ENCODE measurements around the gene HTRA2.
"Not testable (repeated sequence)": the region's sequence is repeated elsewhere in the genome, so short reads cannot be mapped to it uniquely, and the experiment has no call there.

HTRA2 gene

DNA sequence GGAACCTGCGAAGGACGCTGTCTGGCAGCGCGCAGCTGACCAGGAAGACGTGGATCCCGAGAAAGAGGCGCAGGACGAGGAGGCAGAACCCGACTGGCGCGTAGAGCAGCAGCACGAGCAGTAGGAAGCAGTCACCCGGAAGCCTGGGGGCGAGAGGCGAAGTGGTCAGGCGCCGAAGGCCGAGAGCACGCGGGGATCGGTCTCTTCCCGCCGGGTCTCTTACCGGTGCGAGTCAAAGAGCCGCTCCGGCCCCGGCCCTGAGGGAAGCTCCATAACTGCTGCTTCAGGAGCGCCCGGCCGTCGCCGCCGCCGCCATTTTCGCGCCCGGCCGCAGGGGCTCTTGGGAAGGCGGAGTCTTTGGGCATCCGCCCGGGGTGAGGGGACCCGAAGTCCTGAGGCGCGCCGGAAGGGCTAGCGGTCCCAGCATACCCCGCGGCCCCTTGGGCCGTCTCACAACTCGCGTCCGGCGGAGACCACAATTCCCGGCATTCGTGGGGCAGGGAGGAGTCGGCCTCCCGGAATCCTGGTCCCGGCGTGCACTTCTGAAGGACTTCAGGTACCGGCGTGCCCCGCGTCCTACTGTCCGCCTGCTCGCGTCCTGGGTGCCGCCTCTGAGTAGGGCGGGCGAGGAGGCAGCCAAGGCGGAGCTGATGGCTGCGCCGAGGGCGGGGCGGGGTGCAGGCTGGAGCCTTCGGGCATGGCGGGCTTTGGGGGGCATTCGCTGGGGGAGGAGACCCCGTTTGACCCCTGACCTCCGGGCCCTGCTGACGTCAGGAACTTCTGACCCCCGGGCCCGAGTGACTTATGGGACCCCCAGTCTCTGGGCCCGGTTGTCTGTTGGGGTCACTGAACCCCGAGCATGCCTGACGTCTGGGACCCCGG is at the start of gene HTRA2, which contains the start of gene AUP1:
Gene HTRA2 (plus strand): TSS at position 577 of the 882 bp plus-strand sequence. CDS start 74 bp downstream, at position 651.
Gene AUP1 (minus strand): TSS at position 350 of the 882 bp plus-strand sequence. CDS start 77 bp downstream, at position 273.
- Histone ChIP-seq H3K36me3 (ENCODE audit: control insufficient read depth, insufficient read depth, low read length) (peaks cover 57% of the 10 kb centered on the region), H3K9me3 (ENCODE audit: control insufficient read depth, insufficient read depth, low read depth, low read length) (no peaks in the 10 kb centered on the region), H3K4me3 (ENCODE audit: low read depth, low read length) (peak within 1 kb of the TSS; percentile 99), H3K27me3 (ENCODE audit: control insufficient read depth, insufficient read depth, low read length) (no peaks in the 10 kb centered on the region), H3K27ac (ENCODE audit: low read depth, low read length) (peak within 1 kb of the TSS; percentile 90), H3K9ac (ENCODE audit: low read length) (peak within 1 kb of the TSS; percentile 97), H3K4me1 (ENCODE audit: control insufficient read depth, insufficient read depth, low read length) (peaks cover 12% of the 10 kb centered on the region)

DNA sequence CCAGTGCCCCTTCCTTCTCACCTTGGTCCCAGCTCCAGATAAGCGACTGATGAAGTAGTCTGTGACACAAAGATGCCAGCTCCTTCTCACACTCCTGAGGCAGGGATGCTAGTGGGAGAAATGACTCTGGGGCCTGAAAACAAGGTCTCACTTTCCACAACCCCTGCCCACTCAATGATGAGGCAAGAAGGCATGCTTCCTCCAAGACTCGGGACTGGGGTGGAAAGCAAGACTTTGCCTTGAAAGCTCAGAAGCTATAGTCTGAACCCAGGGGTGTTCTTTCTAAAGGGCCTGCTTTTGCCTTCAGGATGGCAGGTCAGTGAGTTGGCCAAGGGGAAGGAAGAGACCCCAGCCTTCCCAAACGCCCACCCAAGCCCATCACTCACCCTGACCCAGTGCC is 48.3 kb upstream of the HTRA2 start:
- Histone ChIP-seq H3K27me3 (ENCODE audit: control insufficient read depth, insufficient read depth, low read length) (no peaks in the 10 kb centered on the region), H3K4me1 (ENCODE audit: control insufficient read depth, insufficient read depth, low read length) (peaks cover 5% of the 10 kb centered on the region; the same call in 1 of the 2 replicates), H3K9ac (ENCODE audit: low read length) (peak overlapping the region; percentile 85), H3K36me3 (ENCODE audit: control insufficient read depth, insufficient read depth, low read length) (peaks cover 30% of the 10 kb centered on the region), H3K9me3 (ENCODE audit: control insufficient read depth, insufficient read depth, low read depth, low read length) (no peaks in the 10 kb centered on the region), H3K4me3 (ENCODE audit: low read depth, low read length) (peak overlapping the region; percentile 96), H3K27ac (ENCODE audit: low read depth, low read length) (no peak overlapping the region)

DNA sequence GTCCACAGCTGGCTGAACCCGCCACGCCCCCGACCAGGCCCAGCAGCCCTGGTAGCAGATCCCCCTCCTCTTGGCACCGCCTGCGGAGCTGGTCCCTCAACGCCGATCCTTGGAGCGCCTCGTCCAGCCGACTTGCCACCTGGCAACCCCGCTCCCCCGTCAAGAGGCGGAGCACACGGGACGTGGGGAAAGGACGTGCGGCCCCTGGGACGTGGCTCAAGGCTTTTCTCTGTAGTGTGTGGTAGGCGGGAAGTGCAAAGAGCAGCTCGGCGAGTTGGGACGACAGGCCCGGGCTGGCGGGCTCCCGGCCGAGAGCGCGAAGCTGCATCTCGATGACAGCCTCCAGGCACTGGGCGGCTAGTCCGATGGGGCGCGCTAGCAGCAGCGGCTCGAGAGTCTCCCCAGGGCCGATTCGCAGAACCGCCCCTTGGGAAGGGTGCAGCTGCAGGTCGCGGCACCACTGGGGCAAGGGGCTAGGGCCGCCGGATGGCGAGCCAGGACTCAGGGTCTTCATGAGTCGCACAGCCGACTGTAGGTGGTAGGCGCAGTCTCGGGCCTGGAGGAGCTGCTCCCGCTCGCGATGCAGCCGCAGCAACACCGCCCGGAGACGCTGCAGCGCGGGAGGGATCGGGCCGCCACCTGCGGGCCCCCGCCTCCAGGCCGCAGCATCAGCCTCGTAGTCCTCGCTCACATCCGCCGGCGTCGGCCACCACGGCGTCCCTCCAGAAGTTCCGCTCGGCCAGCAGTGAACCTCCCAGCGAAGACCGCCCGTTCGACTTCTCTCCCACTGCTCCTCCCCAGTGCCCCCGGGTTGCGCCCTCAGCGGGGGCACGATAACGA is 47.6 kb upstream of the HTRA2 start:
- peaks cover 33% of the 10 kb centered on the region for H3K36me3 ChIP-seq (ENCODE audit: control insufficient read depth, insufficient read depth, low read length)
- peak overlapping the region; percentile 96 for H3K4me3 ChIP-seq (ENCODE audit: low read depth, low read length)
- H3K4me1 ChIP-seq (ENCODE audit: control insufficient read depth, insufficient read depth, low read length): peaks cover 5% of the 10 kb centered on the region; the same call in 1 of the 2 replicates
- H3K27ac ChIP-seq (ENCODE audit: low read depth, low read length): peak overlapping the region; percentile 71; the same call in 1 of the 2 replicates
- H3K27me3 ChIP-seq (ENCODE audit: control insufficient read depth, insufficient read depth, low read length): no peaks in the 10 kb centered on the region
- no peaks in the 10 kb centered on the region for H3K9me3 ChIP-seq (ENCODE audit: control insufficient read depth, insufficient read depth, low read depth, low read length)
- H3K9ac ChIP-seq (ENCODE audit: low read length): peak overlapping the region; percentile 85

DNA sequence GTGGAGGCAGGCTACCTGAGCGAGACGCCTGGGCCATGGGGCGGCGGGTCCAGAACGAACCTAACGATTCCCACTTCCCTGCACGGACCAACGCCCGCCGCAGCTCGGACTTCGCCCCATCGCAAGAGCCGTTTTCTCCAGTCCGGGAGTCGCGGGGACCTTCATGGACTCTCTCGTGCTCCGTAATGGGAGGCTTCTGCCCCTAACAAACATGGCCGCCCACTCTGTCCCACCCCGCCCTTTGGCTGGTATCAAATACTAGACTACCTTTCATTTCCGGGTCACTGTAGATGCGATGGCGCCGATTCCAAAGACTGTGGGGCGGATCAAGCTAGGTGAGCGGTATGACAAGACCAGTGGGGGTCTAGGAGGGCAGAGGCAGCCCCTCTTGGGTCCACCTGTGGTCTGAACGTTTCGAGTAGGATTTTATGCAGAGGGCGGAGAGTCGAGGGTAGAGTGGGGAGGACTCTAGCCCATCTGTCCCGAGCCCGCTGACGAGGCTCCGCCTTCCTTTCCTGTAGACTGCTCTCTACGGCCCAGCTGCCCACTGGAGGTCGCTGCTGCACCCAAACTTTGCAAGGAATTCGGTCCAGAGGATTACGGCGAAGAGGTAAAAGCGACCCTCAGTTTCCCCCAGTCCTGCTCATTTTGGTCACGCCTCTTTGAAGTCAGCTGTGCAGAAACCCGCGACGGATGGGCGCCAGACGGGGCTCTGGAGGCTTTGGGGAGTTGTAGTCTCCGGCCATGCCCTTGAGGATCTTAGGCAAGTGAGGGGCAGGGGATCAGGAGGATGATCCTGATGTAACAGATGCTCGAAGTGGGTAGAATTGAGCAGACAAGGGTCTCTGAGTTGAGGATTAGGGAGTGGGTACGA is 46.7 kb upstream of the HTRA2 start, which contains the start of the genes CCDC142 and TTC31:
Gene CCDC142 (minus strand): TSS at position 198 of the 874 bp plus-strand sequence. CDS start 161 bp downstream, at position 37.
Gene TTC31 (plus strand): TSS at position 281 of the 874 bp plus-strand sequence. CDS start 15 bp downstream, at position 296.
- Histone ChIP-seq H3K4me3 (ENCODE audit: low read depth, low read length) (peak within 1 kb of the TSS; percentile 96), H3K27me3 (ENCODE audit: control insufficient read depth, insufficient read depth, low read length) (no peaks in the 10 kb centered on the region), H3K4me1 (ENCODE audit: control insufficient read depth, insufficient read depth, low read length) (peaks cover 5% of the 10 kb centered on the region; the same call in 1 of the 2 replicates), H3K9ac (ENCODE audit: low read length) (peak within 1 kb of the TSS; percentile 85), H3K9me3 (ENCODE audit: control insufficient read depth, insufficient read depth, low read depth, low read length) (no peaks in the 10 kb centered on the region), H3K27ac (ENCODE audit: low read depth, low read length) (peak within 1 kb of the TSS; percentile 71), H3K36me3 (ENCODE audit: control insufficient read depth, insufficient read depth, low read length) (peaks cover 28% of the 10 kb centered on the region)

DNA sequence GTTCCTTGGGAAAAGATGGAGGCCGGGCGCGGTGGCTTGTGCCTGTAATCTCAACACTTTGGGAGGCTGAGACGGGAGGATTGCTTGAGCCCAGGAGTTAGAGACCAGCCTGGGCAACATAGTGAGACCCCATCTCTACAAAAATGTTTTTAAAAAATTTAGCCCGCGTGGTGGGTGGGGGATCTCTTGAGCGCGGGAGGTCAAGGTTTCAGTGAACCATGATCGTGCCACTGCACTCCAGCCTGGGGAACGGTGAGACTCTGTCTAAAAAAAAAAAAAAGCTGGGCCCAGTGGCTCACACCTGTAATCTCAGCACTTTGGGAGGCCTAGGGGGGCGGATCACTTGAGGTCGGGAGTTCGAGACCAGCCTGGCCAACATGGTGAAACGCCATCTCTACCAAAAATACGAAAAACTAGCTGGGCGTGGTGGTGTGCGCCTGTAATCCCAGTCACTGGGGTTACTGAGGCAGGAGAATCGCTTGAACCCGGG is 46.0 kb upstream of the HTRA2 start:
- H3K4me3 ChIP-seq (ENCODE audit: low read depth, low read length): peak overlapping the region; percentile 96
- peaks cover 28% of the 10 kb centered on the region for H3K36me3 ChIP-seq (ENCODE audit: control insufficient read depth, insufficient read depth, low read length)

DNA sequence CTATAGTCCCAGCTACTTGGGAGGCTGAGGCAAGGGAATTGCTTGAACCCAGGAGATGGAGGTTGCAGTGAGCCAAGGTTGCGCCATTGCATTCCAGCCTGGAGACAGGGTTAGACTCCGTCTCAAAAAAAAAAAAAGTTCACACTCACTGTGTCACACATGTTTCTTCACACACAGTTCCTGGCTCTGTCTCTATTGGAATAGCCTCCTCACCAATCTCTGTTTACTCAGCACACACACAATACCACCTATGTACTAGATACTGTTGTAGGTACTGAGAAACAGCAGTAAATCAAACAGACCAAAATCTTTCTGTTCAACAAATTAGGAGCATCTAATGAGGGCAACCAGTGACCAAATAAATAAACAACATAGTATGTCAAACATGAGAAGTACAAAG is 43.6 kb upstream of the HTRA2 start:
- Histone ChIP-seq H3K27ac (ENCODE audit: low read depth, low read length) (no peak overlapping the region), H3K27me3 (ENCODE audit: control insufficient read depth, insufficient read depth, low read length) (no peaks in the 10 kb centered on the region), H3K4me1 (ENCODE audit: control insufficient read depth, insufficient read depth, low read length) (peaks cover 5% of the 10 kb centered on the region; the same call in 1 of the 2 replicates), H3K9ac (ENCODE audit: low read length) (no peak overlapping the region), H3K36me3 (ENCODE audit: control insufficient read depth, insufficient read depth, low read length) (peaks cover 25% of the 10 kb centered on the region), H3K9me3 (ENCODE audit: control insufficient read depth, insufficient read depth, low read depth, low read length) (no peaks in the 10 kb centered on the region), H3K4me3 (ENCODE audit: low read depth, low read length) (no peak overlapping the region)

More for the DNA sequence above, 46.0 kb upstream of the HTRA2 start:
- H3K9me3 ChIP-seq (ENCODE audit: control insufficient read depth, insufficient read depth, low read depth, low read length); H3K4me1 ChIP-seq (ENCODE audit: control insufficient read depth, insufficient read depth, low read length); H3K27me3 ChIP-seq (ENCODE audit: control insufficient read depth, insufficient read depth, low read length); H3K27ac ChIP-seq (ENCODE audit: low read depth, low read length): not testable (repeated sequence)
- peak overlapping the region; percentile 85 for H3K9ac ChIP-seq (ENCODE audit: low read length)

DNA sequence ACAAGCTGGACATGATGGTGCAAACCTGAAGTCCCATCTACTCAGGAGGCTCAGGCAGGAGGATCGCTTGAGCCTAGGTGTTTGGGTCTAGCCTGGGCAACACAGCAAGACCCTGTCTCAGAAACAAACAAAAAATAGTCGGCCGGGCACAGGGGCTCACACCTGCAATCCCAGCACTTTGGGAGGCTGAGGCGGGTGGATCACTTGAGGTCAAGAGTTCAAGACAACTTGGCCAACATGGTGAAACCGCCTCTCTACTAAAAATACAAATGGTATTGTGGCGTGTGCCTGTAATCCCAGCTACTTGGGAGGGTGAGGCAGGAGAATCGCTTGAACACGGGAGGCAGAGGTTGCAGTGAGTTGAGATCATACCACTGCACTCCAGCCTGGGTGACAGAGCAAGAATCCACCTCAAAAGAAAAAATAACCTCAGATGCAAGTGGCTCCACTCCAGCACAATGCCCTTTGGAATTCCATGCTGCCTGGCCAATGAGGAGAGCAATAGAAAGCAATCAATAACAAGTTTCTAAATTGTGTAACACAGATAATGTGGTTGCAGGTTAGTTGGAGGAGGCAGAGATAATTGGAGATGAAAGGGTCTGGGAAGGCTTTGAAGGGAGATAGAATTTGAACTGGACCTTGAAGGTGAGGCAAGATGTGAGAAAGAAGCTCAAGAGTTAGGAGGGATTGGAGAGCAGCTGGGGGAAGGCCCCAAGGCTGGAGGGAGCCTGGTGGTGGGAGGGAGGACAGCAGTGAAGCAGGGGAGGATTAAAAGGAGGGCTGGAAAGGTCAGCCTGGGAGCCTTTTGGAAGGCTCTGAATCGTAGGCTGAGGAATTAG is 40.9 kb upstream of the HTRA2 start:
- H3K4me3 ChIP-seq (ENCODE audit: low read depth, low read length): no peak overlapping the region
- no peak overlapping the region for H3K9ac ChIP-seq (ENCODE audit: low read length)
- no peaks in the 10 kb centered on the region for H3K9me3 ChIP-seq (ENCODE audit: control insufficient read depth, insufficient read depth, low read depth, low read length)
- H3K4me1 ChIP-seq (ENCODE audit: control insufficient read depth, insufficient read depth, low read length): no peaks in the 10 kb centered on the region
- no peak overlapping the region for H3K27ac ChIP-seq (ENCODE audit: low read depth, low read length)
- H3K27me3 ChIP-seq (ENCODE audit: control insufficient read depth, insufficient read depth, low read length): no peaks in the 10 kb centered on the region
- H3K36me3 ChIP-seq (ENCODE audit: control insufficient read depth, insufficient read depth, low read length): peaks cover 51% of the 10 kb centered on the region

DNA sequence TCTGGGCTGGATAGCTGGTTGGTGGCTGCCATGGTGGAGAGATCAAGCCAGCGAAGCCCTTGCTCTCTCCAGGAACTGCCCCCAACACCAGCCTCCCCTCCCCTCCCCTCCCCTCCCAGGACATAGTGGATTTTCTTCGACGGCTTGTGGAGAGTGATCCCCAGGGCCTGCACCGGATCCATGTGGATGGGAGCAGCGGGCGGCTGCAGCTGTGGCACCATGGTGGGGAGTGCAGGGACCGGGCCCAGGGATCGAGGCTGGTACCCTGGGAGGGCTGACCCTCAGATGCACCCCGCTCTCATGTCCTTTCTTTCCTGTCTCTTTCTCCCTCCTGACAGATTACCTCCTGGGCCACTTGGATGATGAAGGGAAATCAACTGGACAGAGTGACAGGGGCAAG is 39.8 kb upstream of the HTRA2 start:
- H3K4me3 ChIP-seq (ENCODE audit: low read depth, low read length): no peak overlapping the region
- H3K36me3 ChIP-seq (ENCODE audit: control insufficient read depth, insufficient read depth, low read length): peaks cover 58% of the 10 kb centered on the region
- no peaks in the 10 kb centered on the region for H3K4me1 ChIP-seq (ENCODE audit: control insufficient read depth, insufficient read depth, low read length)
- 0 out of 2 replicates have a peak, but pooled peaks cover under 1% of the 10 kb centered on the region for H3K27me3 ChIP-seq (ENCODE audit: control insufficient read depth, insufficient read depth, low read length)
- no peak overlapping the region for H3K27ac ChIP-seq (ENCODE audit: low read depth, low read length)
- H3K9ac ChIP-seq (ENCODE audit: low read length): no peak overlapping the region
- H3K9me3 ChIP-seq (ENCODE audit: control insufficient read depth, insufficient read depth, low read depth, low read length): no peaks in the 10 kb centered on the region

DNA sequence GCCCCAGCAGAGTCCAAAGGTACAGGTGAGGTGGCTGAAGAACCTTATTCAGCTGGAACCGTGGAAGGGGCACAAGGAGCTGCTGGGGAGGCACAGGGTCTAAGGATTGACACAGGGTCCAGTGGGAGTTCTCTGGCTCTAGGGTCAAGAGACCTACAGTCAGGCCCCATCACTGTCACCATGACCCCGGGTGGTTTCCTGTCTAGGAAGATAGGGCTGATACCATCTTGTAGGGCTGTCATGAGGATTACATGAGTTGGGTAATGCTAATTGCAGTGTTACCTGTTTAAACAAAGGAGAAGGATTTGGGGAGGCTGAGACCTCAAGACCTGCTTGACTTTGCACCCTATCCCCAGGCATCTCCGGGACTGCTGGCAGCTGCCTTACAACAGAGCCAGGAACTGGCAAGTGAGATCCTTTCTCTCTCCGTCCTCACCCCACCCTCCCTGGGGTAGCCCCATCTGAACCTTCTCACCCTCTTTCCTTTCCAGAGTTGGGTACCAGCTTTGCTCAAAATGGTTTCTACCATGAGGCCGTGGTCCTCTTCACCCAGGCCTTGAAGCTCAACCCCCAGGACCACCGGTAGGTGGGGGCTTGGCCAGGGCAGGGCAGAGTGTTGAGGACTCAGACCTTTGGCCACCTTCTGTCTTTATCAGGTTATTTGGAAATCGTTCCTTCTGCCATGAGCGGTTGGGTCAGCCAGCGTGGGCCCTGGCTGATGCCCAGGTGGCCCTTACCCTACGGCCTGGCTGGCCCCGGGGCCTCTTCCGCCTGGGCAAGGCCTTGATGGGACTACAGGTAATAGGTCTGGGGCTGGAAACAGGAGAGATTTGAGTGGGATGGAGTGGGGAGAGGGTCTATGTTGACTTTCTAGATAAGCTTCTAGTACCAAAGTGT is 37.8 kb upstream of the HTRA2 start:
- Histone ChIP-seq H3K27me3 (ENCODE audit: control insufficient read depth, insufficient read depth, low read length) (peaks cover 19% of the 10 kb centered on the region), H3K9me3 (ENCODE audit: control insufficient read depth, insufficient read depth, low read depth, low read length) (no peaks in the 10 kb centered on the region), H3K27ac (ENCODE audit: low read depth, low read length) (no peak overlapping the region), H3K36me3 (ENCODE audit: control insufficient read depth, insufficient read depth, low read length) (peaks cover 48% of the 10 kb centered on the region), H3K9ac (ENCODE audit: low read length) (no peak overlapping the region), H3K4me1 (ENCODE audit: control insufficient read depth, insufficient read depth, low read length) (no peaks in the 10 kb centered on the region), H3K4me3 (ENCODE audit: low read depth, low read length) (no peak overlapping the region)
